ENCODE measurements around the gene TUBGCP4.

TUBGCP4 gene

GRCh38 chr15:43352693-43353382 is 18.1 kb upstream of the TUBGCP4 start:
- Histone ChIP-seq H3K4me3 (ENCODE audit: insufficient read depth in 1 of 2, low read depth in 1 of 2, low read length in 2 of 2) (no peak overlapping the region), H3K36me3 (ENCODE audit: control insufficient read depth in 1 of 2, insufficient read depth in 2 of 2, low read depth in 1 of 2, low read length in 2 of 2) (peaks cover 7 to 70% of the 10 kb centered on the region in 2 experiments), H2AFZ (ENCODE audit: low read depth, low read length) (no peak overlapping the region), H4K8ac (ENCODE audit: low read length) (no peak overlapping the region), H2BK5ac (ENCODE audit: low read depth, low read length, poor library complexity, severe bottlenecking) (no peak overlapping the region), H3K4me2 (ENCODE audit: low read length, poor library complexity, severe bottlenecking) (no peak overlapping the region), H2AK5ac (ENCODE audit: low read length, severe bottlenecking) (no peak overlapping the region), H2BK12ac (ENCODE audit: low read length in 2 of 2) (no peak overlapping the region), H3K4me1 (ENCODE audit: control insufficient read depth, insufficient read depth, low read depth, low read length) (no peaks in the 10 kb centered on the region), H3K27ac (ENCODE audit: low read length, poor library complexity, severe bottlenecking) (no peak overlapping the region), H3K4ac (ENCODE audit: low read depth in 1 of 2, low read length in 2 of 2) (no peak overlapping the region), H3K9me3 (ENCODE audit: control insufficient read depth, low read length) (peaks cover 2% of the 10 kb centered on the region), H2BK120ac (ENCODE audit: low read depth, low read length) (no peak overlapping the region), H3K79me1 (replicated peaks; ENCODE audit: low read length, poor library complexity, severe bottlenecking) (no peaks in the 10 kb centered on the region), H2BK15ac (ENCODE audit: low read depth, poor library complexity, severe bottlenecking) (no peak overlapping the region), H3K18ac (ENCODE audit: low read depth in 1 of 2, low read length in 2 of 2) (no peak overlapping the region), H4K91ac (ENCODE audit: low read length) (no peak overlapping the region), H3K14ac (ENCODE audit: low read length in 2 of 2) (no peak overlapping the region), H3K9ac (ENCODE audit: low read length) (no peak overlapping the region), H3K23ac (ENCODE audit: low read length in 2 of 2) (no peak overlapping the region), H3K27me3 (ENCODE audit: control insufficient read depth in 1 of 2, insufficient read depth in 1 of 2, low read length in 2 of 2) (no peaks in the 10 kb centered on the region)
- no peak for DNase-seq
- 90% methylated on average over 2 of the region's 2 CpGs for WGBS

- Histone ChIP-seq H2AFZ (ENCODE audit: low read depth, low read length) (no peak overlapping the region), H3K79me1 (replicated peaks; ENCODE audit: low read length, poor library complexity, severe bottlenecking) (peaks cover 21% of the 10 kb centered on the region), H3K27ac (ENCODE audit: low read length, poor library complexity, severe bottlenecking) (no peak overlapping the region), H3K4me1 (ENCODE audit: control insufficient read depth, insufficient read depth, low read depth, low read length) (no peaks in the 10 kb centered on the region), H3K23ac (ENCODE audit: low read length in 2 of 2) (no peak overlapping the region), H2BK15ac (ENCODE audit: low read depth, poor library complexity, severe bottlenecking) (no peak overlapping the region), H2AK5ac (ENCODE audit: low read length, severe bottlenecking) (no peak overlapping the region), H2BK5ac (ENCODE audit: low read depth, low read length, poor library complexity, severe bottlenecking) (no peak overlapping the region), H4K91ac (ENCODE audit: low read length) (no peak overlapping the region), H3K4me2 (ENCODE audit: low read length, poor library complexity, severe bottlenecking) (no peak overlapping the region), H3K14ac (ENCODE audit: low read length in 2 of 2) (no peak overlapping the region), H3K4ac (ENCODE audit: low read depth in 1 of 2, low read length in 2 of 2) (no peak overlapping the region), H3K18ac (ENCODE audit: low read depth in 1 of 2, low read length in 2 of 2) (no peak overlapping the region), H2BK12ac (ENCODE audit: low read length in 2 of 2) (no peak overlapping the region), H3K4me3 (ENCODE audit: insufficient read depth in 1 of 2, low read depth in 1 of 2, low read length in 2 of 2) (peak overlapping the region in 1 of 2 experiments; percentile 39), H2BK120ac (ENCODE audit: low read depth, low read length) (no peak overlapping the region), H3K9ac (ENCODE audit: low read length) (no peak overlapping the region), H3K27me3 (ENCODE audit: control insufficient read depth in 1 of 2, insufficient read depth in 1 of 2, low read length in 2 of 2) (no peaks in the 10 kb centered on the region), H3K9me3 (ENCODE audit: control insufficient read depth, low read length) (peaks cover 71% of the 10 kb centered on the region), H4K8ac (ENCODE audit: low read length) (no peak overlapping the region), H3K36me3 (ENCODE audit: control insufficient read depth in 1 of 2, insufficient read depth in 2 of 2, low read depth in 1 of 2, low read length in 2 of 2) (peaks cover 29 to 79% of the 10 kb centered on the region in 2 experiments)
- WGBS: 85% methylated on average over 4 of the region's 4 CpGs
- no peak for DNase-seq
Observed at GRCh38 chr15:43360821-43361220, 10.1 kb upstream of the TUBGCP4 start.

- no peaks in the 10 kb centered on the region for H3K4me1 ChIP-seq (ENCODE audit: control insufficient read depth, insufficient read depth, low read depth, low read length)
- no peak overlapping the region for H3K4me2 ChIP-seq (ENCODE audit: low read length, poor library complexity, severe bottlenecking)
- no peaks in the 10 kb centered on the region for H3K27me3 ChIP-seq (ENCODE audit: control insufficient read depth in 1 of 2, insufficient read depth in 1 of 2, low read length in 2 of 2)
- H3K27ac ChIP-seq (ENCODE audit: low read length, poor library complexity, severe bottlenecking): no peak overlapping the region
- H3K9ac ChIP-seq (ENCODE audit: low read length): no peak overlapping the region
- no peak overlapping the region for H4K91ac ChIP-seq (ENCODE audit: low read length)
- no peak overlapping the region for H2BK15ac ChIP-seq (ENCODE audit: low read depth, poor library complexity, severe bottlenecking)
- H4K8ac ChIP-seq (ENCODE audit: low read length): no peak overlapping the region
- no peak overlapping the region for H2BK120ac ChIP-seq (ENCODE audit: low read depth, low read length)
- WGBS: 93% methylated on average over 7 of the region's 7 CpGs
- H3K9me3 ChIP-seq (ENCODE audit: control insufficient read depth, low read length): peaks cover 71% of the 10 kb centered on the region
- peaks cover 35 to 85% of the 10 kb centered on the region in 2 experiments for H3K36me3 ChIP-seq (ENCODE audit: control insufficient read depth in 1 of 2, insufficient read depth in 2 of 2, low read depth in 1 of 2, low read length in 2 of 2)
- no peak for DNase-seq
- no peak overlapping the region for H3K18ac ChIP-seq (ENCODE audit: low read depth in 1 of 2, low read length in 2 of 2)
- H3K79me1 ChIP-seq (replicated peaks; ENCODE audit: low read length, poor library complexity, severe bottlenecking): peaks cover 25% of the 10 kb centered on the region
- H2AFZ ChIP-seq (ENCODE audit: low read depth, low read length): no peak overlapping the region
- H3K4ac ChIP-seq (ENCODE audit: low read depth in 1 of 2, low read length in 2 of 2): no peak overlapping the region
- H3K23ac ChIP-seq (ENCODE audit: low read length in 2 of 2): no peak overlapping the region
- H3K14ac ChIP-seq (ENCODE audit: low read length in 2 of 2): no peak overlapping the region
- H2BK5ac ChIP-seq (ENCODE audit: low read depth, low read length, poor library complexity, severe bottlenecking): no peak overlapping the region
- H3K4me3 ChIP-seq (ENCODE audit: insufficient read depth in 1 of 2, low read depth in 1 of 2, low read length in 2 of 2): peak overlapping the region in 1 of 2 experiments; percentile 39
- no peak overlapping the region for H2AK5ac ChIP-seq (ENCODE audit: low read length, severe bottlenecking)
- H2BK12ac ChIP-seq (ENCODE audit: low read length in 2 of 2): no peak overlapping the region
Observed at GRCh38 chr15:43361313-43361903, 9.5 kb upstream of the TUBGCP4 start.

GRCh38 chr15:43370310-43370974 is 459 bp upstream of the TUBGCP4 start:
- Histone ChIP-seq H2AK5ac (ENCODE audit: low read length, severe bottlenecking) (no peak overlapping the region), H3K27ac (ENCODE audit: low read length, poor library complexity, severe bottlenecking) (no peak overlapping the region), H2BK5ac (ENCODE audit: low read depth, low read length, poor library complexity, severe bottlenecking) (no peak overlapping the region), H2AFZ (ENCODE audit: low read depth, low read length) (peak overlapping the region; percentile 73), H3K79me1 (replicated peaks; ENCODE audit: low read length, poor library complexity, severe bottlenecking) (peaks cover 33% of the 10 kb centered on the region), H3K9ac (ENCODE audit: low read length) (peak overlapping the region; percentile 93), H3K36me3 (ENCODE audit: control insufficient read depth in 1 of 2, insufficient read depth in 2 of 2, low read depth in 1 of 2, low read length in 2 of 2) (peaks cover 16 to 37% of the 10 kb centered on the region in 2 experiments), H2BK12ac (ENCODE audit: low read length in 2 of 2) (no peak overlapping the region), H3K4me2 (ENCODE audit: low read length, poor library complexity, severe bottlenecking) (peak overlapping the region; percentile 80), H3K14ac (ENCODE audit: low read length in 2 of 2) (peak overlapping the region in 1 of 2 experiments; percentile 83), H3K4me3 (ENCODE audit: insufficient read depth in 1 of 2, low read depth in 1 of 2, low read length in 2 of 2) (peak overlapping the region; percentile 95 to 97), H2BK15ac (ENCODE audit: low read depth, poor library complexity, severe bottlenecking) (peak overlapping the region; percentile 33), H3K9me3 (ENCODE audit: control insufficient read depth, low read length) (peaks cover 2% of the 10 kb centered on the region), H4K8ac (ENCODE audit: low read length) (peak overlapping the region; percentile 78), H3K4ac (ENCODE audit: low read depth in 1 of 2, low read length in 2 of 2) (peak overlapping the region in 1 of 2 experiments; percentile 75), H3K27me3 (ENCODE audit: control insufficient read depth in 1 of 2, insufficient read depth in 1 of 2, low read length in 2 of 2) (no peaks in the 10 kb centered on the region), H4K91ac (ENCODE audit: low read length) (no peak overlapping the region), H3K18ac (ENCODE audit: low read depth in 1 of 2, low read length in 2 of 2) (peak overlapping the region; percentile 74 to 83), H2BK120ac (ENCODE audit: low read depth, low read length) (no peak overlapping the region), H3K4me1 (ENCODE audit: control insufficient read depth, insufficient read depth, low read depth, low read length) (peaks cover 12% of the 10 kb centered on the region), H3K23ac (ENCODE audit: low read length in 2 of 2) (peak overlapping the region in 1 of 2 experiments; percentile 65)
- 2% methylated on average over 24 of the region's 45 CpGs for WGBS
- DNase-seq: peak; percentile 72

Data from mesenchymal stem cell (in vitro differentiated cells and primary cell).